HG03575 (cell line): ENCODE data around the gene SMPD3.

Experiments
- ATAC-seq: cut with Tn5 transposase; IDR thresholded peaks from one replicate; pipeline ENCODE4 v1.9.1; 2021; ENCODE audit not compliant: unreplicated experiment, insufficient number of reproducible peaks, low FRiP score; ENCODE audit errors: extremely low read depth

Gene SMPD3

DNA sequence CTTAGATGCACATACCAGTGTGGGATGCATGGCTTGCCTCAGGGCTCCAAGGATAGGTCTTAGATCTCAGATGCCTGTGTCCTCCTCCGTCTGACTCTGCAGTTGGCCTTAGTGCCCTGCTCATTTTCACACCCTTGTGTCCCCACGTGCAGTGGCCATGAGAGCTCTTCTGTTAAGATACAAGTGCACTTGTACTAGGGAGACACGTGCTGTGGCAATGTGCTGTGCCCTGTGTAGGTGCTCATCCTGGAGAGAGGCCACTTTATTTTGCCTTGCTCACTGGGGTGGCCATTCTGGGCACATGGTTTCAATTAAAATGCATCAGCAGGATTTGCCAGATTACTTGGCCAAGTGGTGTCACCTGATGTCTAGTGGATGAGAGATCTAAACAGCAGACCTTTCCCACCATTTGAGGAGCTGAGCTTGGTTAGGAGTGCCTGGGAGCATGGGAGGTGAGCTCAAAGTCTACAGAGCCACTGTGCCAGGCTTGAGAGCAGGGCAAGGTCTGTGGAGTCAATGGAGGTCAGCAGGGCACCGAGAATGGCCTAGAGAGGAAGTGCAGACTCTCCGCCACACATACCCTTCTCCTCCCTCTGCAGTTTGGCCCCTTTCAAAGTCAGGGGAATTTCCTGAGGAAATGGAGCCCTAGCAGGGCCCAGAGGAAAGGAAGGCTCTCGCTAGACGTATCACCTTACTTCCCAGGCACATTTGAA lies 25.2 kb upstream of the SMPD3 start:
- no peak for ATAC-seq

DNA sequence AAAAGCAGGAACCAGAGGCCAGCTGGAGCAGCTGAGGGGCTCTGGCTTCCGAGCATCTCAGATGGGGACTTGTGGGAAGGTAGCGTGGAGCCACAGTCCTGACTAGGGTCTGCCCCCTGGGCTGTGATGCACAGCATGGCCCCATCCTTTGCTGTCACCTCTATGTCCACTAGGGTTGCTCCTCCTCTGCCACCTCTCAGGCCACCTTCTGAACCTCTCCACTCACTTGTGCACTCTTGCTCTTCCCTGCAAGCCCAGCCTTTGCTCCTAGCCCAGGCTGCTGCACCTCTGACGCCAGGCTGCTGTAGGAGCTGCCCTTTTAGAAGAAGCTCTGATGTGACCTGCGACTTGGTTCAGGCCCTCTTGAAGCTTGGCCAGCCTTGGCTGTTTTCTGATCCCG lies 24.3 kb upstream of the SMPD3 start:
- ATAC-seq: no peak

DNA sequence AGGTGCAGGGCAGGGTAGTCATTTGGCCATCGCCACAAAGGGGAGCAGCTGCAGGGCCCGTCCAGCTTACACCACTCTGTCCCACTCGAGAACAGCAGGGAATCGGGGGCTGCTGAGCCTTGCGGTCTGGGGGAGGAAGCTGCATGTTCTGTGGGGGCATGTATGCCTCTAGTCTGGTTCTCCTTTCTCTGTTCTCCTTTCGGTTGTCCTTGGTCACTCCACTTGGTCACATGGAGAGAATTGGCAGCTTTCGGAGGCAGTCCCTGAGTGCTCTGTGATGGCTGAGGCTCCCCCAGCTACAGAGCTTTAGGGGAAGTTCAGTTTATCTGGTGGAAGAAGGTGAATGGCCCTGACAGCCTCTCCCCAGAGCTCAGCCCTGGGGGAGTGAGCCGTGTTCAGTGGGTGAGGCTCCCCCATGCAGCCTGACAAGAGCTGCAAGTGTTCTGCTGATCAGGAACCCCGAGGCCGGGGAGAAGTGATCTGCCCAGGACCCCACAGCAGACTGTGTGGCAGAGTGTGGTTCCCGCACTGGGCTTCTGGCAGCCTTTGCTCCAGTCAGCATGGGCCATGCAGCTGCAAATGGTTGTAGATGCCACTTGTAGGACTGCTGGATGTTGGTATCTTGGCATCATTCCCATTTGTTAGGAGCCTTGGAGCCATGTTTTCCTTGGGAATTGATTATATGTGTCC lies 22.3 kb upstream of the SMPD3 start:
- ATAC-seq: peak; percentile 82

DNA sequence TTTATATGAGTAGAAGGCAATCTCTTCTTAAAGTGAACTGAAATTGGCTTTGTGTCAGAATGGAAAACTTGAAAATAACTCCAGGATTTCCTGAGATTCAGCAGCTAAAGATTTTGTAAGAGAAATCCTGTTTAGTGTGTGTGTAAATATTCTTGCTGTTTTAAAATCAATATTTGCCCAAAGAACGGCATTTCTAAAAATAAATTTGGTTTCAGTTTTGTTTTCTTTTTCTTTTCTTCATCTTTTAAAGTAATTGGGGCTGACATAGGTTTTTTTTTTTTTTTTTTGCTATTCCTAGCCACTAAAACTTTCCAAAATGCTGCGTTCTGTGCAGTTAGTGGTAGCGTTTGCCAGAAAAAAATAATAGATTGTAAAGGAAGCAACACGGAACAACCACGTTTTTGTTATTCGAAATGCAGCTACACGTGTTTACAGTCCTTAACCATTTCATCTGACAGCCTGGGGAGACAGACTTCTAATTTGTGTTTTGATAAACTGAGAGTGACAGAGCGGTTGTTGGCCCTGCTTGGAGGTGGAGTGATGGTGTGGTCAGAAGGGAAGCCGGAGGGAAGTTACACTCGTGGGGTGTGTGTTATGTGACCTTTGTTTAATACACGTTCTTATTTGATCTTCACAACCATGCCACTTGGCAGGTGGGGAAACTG lies 21.6 kb upstream of the SMPD3 start:
- ATAC-seq: no peak

DNA sequence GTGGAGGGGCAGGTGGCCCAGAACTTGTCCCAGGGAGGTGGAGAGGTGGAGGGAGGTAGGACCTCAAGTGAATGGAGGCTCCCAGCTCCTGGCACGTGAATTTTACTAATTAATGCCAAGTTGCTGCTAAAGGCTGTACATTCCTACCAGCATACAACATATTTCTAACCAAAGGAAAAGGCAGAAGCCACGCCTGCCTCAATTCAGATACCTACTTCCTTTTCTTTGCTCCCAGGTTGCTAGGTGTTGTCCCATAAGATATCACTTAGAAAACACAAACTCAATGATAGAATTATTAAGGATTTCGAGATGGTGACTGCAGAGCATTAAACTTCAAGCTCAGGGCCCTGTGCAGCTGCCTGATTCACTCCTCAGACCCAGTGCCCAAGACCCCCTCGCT lies 20.5 kb upstream of the SMPD3 start:
- no peak for ATAC-seq

DNA sequence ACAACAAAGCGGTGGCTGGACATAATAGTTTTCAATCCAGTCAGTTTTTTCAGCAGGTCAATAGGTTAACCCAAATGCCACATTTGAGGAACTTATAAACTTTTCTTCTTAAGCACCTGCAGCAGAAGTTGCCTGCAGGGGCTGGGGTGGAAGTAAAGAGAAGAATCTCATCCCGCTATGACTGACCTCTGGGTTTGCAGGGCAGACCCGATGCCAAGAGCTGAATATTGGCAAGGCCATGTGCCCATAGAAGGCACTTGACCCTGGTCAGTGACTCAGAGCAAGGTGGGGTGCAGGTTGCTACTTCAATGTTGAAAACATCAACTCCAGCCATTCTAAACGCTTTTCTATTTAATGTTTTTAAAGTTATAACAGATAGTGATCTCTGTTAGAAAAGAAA lies 17.9 kb upstream of the SMPD3 start:
- ATAC-seq: no peak

DNA sequence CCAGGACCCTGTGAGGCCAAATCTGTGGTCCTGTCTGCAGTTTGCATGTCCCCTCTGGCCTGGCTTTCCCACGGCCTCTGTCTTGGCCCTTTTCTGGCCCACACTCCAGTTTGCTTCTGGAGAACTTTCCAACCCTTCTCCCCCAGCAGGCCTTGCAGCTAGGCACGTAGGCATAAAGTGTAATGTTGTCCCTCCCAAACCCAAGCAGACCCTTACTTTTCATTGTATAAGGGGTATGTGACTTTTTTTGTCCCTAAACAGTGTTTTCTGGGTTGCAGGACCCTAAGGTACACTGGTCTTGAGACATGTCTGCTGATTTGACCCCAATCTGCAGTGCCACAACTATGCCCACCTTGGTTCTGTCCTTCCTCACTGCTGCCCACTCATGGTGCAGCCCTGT lies 15.6 kb upstream of the SMPD3 start:
- ATAC-seq: no peak

DNA sequence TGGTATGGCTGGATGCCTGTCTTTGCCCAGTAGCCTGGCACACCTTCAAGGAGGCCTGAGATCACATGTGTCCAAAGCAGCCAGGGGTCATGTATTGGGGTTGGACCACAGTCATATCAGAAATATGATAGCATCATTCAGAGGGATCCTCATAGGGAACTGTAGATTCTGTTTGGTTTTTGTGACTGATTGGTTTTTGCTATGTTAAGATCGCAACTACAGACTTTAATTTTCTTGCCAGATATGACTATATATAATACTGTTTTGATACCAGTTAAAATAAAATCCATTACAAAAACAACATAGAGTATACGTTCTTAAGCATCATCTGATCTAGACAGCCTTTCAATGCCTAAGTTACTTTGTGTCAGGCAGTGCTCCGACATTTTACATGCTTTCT lies 11.8 kb upstream of the SMPD3 start:
- ATAC-seq: no peak

DNA sequence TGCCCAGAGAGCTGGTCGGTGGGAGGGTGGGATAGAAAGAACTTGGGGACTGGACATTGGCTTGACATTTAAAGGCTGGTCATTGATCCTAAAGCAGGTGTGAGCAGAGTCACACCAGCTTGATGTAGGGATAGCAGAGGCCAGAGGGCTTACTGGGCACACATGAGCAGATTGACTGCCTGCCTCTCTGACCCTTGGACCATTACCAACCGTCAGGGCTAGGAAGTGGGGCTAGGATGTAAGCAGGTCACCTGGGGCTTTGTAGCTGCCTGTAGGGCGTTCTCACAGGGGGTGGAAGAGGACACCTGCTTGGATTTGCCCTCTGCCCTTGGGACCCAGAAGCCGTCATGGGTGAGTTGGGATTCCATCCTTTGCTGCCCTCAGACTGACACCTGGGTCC lies 11.1 kb upstream of the SMPD3 start:
- no peak for ATAC-seq

DNA sequence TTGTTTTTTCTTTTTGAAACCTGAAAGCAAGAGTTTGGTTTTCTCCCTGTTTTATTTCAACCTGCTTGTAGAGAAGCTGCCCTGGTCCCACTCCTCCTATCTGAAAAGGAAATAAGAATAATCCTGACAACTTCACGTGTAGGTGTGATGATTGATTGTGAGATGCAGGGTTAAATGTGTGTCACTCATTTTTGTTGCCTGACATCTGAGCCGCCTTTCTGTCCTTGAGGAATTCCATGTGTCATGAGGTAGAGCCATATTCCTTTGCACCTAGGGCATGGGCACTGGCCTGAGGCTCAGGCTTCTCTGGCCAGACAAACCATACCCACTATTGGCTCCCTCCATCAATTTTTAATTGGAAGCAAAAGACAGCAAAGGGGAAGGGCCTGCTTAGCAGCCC lies 10.2 kb upstream of the SMPD3 start:
- no peak for ATAC-seq

DNA sequence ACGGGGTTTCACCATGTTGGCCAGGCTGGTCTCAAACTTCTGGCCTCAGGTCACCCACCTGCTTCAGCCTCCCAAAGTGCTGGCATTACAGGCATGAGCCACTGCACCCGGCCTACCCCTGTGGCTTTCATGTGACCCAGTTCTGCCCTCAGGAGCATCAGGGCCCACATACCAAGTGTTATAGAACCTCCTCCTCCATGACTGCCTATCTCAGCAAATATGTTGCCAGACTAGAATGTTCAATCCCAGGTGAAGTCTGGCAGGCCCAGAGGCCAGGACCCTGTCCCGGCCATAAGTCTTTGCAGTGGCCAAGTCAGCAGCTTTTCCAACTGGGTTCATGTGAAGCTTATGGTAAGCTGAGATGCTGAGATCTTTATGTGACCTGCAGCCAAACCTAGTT lies 9.8 kb upstream of the SMPD3 start:
- no peak for ATAC-seq

DNA sequence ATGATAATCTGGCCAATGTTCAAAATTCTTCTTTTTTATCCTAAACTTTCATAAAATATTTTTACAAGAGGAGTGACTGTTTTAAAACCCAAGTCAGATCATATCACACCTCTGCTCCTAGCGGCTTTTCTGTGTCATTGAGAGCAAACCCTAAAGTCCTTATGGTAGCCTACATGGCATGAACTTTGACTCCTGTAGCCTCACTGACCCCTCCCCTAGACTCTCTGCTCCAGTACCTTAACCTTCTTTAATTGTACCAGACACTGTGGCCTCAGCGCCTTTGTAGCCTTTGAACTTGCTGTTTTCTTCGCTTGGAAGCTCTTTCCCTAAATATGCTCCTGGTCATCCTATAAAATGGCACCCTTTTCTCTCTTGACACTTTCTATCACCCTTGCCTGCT lies 7.3 kb upstream of the SMPD3 start:
- ATAC-seq: no peak

DNA sequence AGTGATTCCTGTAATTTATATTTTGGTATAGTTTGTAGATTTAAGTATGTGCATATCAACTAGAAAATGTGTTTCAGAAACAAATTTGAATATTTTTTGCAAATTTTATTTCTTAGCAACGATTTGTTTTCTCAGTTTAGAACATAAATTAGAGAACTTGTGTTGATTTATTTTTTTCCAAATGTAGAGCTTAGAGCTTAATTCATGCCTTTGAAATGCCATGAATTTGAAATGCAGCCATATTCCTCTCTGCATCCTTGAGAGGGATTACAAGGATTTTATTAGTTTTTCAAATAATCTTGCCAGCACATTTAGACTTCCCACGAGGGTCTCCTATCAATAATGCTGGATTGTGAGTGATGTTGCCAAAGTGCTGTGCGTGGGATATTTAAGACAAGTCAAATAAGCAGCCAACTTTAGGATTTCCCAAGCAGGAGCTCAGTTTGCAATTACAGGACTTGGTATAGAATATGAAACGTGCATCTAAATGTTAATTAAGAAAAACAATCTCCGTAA lies 6.7 kb upstream of the SMPD3 start:
- ATAC-seq: no peak

DNA sequence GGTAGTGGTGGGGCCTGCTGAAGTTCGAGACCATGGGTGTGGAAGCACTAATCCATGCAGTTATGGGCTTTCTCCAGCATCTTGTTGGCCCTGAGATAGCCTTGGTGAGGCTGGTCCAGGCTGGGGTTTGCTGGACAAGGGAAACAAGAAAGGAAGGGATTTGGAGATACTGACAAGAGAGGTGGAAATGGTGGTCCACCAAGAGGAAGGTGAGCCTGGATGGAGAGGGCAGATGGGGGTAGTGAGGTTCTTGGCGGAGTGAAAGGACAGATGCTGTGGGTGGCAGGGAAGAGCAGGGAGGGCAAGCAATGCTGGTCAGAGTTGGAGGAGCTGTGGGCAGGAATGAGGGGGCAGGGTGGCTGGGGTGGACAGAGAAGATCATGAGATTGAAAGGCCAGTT lies 5.5 kb upstream of the SMPD3 start:
- ATAC-seq: no peak

DNA sequence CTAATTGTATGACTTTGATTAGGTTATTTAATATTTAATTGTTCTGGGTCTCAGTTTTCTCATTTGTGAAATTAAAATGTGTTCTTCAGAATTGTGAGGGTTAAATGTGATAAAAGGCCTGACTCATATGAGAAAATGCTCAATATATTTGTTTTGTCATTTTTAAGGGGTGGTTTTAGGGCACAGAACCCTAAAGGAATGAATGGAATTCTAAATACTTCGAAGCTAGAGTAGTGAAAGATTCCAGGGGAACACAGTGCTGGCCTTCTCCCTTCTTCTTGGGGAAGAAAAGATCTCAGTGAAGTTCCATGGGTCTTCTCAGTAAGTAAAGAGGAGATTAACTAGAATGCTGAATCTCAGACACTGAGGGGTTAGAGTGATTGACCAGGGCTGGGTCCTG lies 3.9 kb upstream of the SMPD3 start:
- ATAC-seq: no peak

DNA sequence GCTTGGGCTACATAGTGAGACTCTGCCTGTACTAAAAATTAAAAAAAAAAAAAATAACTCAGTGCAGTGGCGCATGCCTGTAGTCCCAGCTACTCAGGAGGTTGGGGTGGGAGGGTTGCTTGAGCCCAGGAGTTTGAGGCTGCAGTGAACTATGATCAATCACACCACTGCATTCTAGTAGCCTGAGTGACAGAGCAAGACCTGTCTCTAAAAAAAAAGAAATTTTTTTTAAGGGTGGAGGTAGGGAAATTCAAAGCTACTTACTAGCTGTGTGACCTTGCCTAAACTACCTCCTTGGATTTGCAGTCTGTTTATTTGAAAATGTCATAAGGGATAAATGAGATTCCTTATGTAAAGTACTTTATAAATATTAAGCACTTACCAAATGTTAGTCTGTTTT lies 3.4 kb upstream of the SMPD3 start:
- no peak for ATAC-seq

DNA sequence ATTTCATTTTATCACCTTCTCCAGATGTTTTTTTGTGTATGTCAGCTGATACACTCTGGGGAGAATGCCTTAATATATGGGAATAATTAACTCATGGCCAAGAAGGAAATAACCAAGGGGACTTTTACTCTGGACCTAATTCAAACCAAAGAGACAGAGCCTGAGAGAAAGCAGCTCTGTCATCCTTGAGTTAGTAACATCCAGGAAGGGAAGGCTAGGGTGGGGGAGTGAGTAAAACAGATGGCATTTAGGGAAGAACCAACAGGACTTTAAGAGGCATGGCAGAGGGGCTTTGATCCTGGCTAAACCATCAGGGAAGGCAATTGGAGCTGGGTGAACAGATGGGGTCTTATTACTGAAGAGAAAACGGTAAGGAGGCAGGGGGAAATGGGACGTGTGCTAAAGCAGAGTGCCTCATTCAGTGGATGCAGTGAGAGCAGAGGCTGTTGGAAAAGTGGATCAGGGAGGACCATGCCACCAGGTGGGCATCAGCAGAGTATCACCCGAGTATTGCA lies 2.5 kb upstream of the SMPD3 start:
- no peak for ATAC-seq

DNA sequence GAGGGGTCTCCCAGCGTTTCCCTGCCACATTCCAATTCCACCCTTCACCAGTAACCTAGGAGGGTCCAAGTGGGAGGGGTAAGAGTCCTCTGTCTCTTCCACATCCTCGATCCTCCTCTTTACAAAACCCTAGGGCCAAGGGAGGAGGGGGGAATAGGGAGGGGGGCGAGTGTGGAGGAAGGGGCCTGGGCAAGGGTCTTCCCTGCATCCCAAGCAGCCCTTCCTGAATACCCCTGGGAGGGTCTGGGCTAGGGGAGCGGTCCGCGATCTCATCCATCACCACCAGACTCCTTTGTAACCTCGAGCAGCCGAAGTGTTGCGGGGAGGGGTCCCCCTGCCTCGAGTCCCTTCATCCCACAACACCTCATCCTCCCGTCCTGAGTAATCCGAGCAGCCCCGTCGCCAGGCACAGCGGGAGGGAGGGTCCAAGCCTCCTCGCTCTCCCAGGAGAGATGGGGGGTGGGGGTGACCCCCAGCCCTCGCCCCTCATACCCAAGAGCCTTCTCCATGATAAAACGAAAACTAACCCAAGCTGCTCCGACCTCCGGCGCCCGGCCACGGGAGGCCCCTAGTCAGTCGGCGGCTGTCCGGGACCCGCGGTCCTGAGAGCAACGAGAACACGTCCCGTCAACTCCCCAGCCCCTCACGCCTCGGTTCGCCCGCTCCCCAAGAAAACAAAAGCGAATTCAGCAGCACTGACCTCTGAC lies 502 bp downstream of the SMPD3 start:
- ATAC-seq: no peak
